H1 (cell line): ENCODE measurements around the gene BARX2. TPM values are rescaled to one million over a fixed set of nuclear protein-coding genes. Genes with fewer than 3 reads are reported as not detected.
A peak's percentile ranks its signal among the peaks of the same experiment; 100 is the strongest.

ENCODE experiments used
- CTCF ChIA-PET: fragments of 300-600 bp; sonication (Branson Sonifier 250); formaldehyde crosslinking; loops from one replicate; lab custom pipeline; 2021; ENCODE audit not compliant: partially characterized antibody; lab: Charles Lee
- POLR2A ChIA-PET: fragments of 300-600 bp; sonication (Branson Sonifier 250); formaldehyde crosslinking; loops from one replicate; lab custom pipeline; 2021; ENCODE audit warnings: inconsistent platforms; ENCODE audit not compliant: partially characterized antibody; lab: Charles Lee
- DNase-seq, 2 experiments: peaks; one replicate each; pipeline versions ENCODE4 v3.0.0 to v3.0.0-alpha.2; 2010 to 2022; ENCODE audit warnings: low spot score in 2 of 2, low read depth in 1 of 2, mixed read lengths in 1 of 2
- FAIRE-seq: peaks from 2 replicates; lab custom pipeline; 2011; peaks lifted over from hg19 to GRCh38; lab: Jason Lieb, UNC
- H2AFZ ChIP-seq: 2 replicates; pipeline ENCODE4 v1.8.1; 2012; ENCODE audit warnings: low read length, inconsistent platforms
- H2AK5ac ChIP-seq: 2 replicates; pipeline ENCODE4 v1.6.1; 2013; ENCODE audit warnings: low read depth, low read length
- H2BK120ac ChIP-seq: replicated peaks from 2 replicates; pipeline ENCODE3; 2013; ENCODE audit warnings: low read depth, low read length, inconsistent platforms
- H2BK12ac ChIP-seq: 2 replicates; pipeline ENCODE4 v1.6.1; 2013; ENCODE audit warnings: low read depth, low read length
- H2BK15ac ChIP-seq: 2 replicates; pipeline ENCODE4 v1.6.1; 2013; ENCODE audit warnings: low read length
- H2BK20ac ChIP-seq: 2 replicates; pipeline ENCODE4 v1.6.1; 2013; ENCODE audit warnings: low read length
- H2BK5ac ChIP-seq: 2 replicates; pipeline ENCODE4 v1.6.1; 2013; ENCODE audit warnings: low read depth, low read length
- H3K14ac ChIP-seq: 2 replicates; pipeline ENCODE4 v1.6.1; 2013; ENCODE audit warnings: inconsistent platforms; ENCODE audit not compliant: insufficient read length
- H3K18ac ChIP-seq: 2 replicates; pipeline ENCODE4 v1.6.1; 2013; ENCODE audit warnings: low read length; ENCODE audit errors: extremely low read depth
- H3K23ac ChIP-seq: 2 replicates; pipeline ENCODE4 v1.6.1; 2013; ENCODE audit warnings: inconsistent platforms; ENCODE audit not compliant: insufficient read length
- H3K23me2 ChIP-seq: 2 replicates; pipeline ENCODE4 v1.6.1; 2013; ENCODE audit warnings: low read depth, low read length
- H3K27ac ChIP-seq: 2 replicates; pipeline ENCODE4 v1.6.1; 2011; ENCODE audit warnings: low read depth, low read length, inconsistent platforms
- H3K27me3 ChIP-seq, 4 experiments: replicated peaks in 1 of 4; 1 replicate in 1 of 4; 2 replicates in 3 of 4; pipeline versions ENCODE4 v1.6.1 to v1.8.1; 2011 to 2013; ENCODE audit warnings: low read length in 3 of 4, mild to moderate bottlenecking in 3 of 4, inconsistent platforms in 2 of 4, mixed read lengths in 2 of 4, moderate library complexity in 1 of 4; ENCODE audit not compliant: control insufficient read depth in 3 of 4, insufficient read depth in 3 of 4; ENCODE audit errors: extremely low read depth in 1 of 4
- H3K36me3 ChIP-seq, 4 experiments: 2 replicates each; pipeline versions ENCODE4 v1.6.1 to v1.8.1; 2011 to 2013; ENCODE audit warnings: mild to moderate bottlenecking in 4 of 4, low read length in 3 of 4, moderate library complexity in 2 of 4, control low read depth in 1 of 4, inconsistent platforms in 1 of 4; ENCODE audit not compliant: insufficient read depth in 4 of 4, control insufficient read depth in 2 of 4
- H3K4ac ChIP-seq: replicated peaks from 2 replicates; pipeline ENCODE3; 2013; ENCODE audit warnings: low read length, low read depth, mixed read lengths, inconsistent platforms; ENCODE audit not compliant: insufficient read length
- H3K4me1 ChIP-seq, 4 experiments: replicated peaks in 1 of 4; 1 replicate in 1 of 4; 2 replicates in 3 of 4; pipeline versions ENCODE4 v1.6.1 to v1.8.1; 2011 to 2013; ENCODE audit warnings: low read length in 3 of 4, inconsistent platforms in 2 of 4, mixed read lengths in 1 of 4; ENCODE audit not compliant: insufficient read depth in 4 of 4, control insufficient read depth in 3 of 4
- H3K4me2 ChIP-seq, 2 experiments: 2 replicates each; pipeline versions ENCODE4 v1.6.1 to v1.8.1; 2011 to 2013; ENCODE audit warnings: low read depth in 2 of 2, low read length in 2 of 2, control low read depth in 1 of 2, inconsistent platforms in 1 of 2, mild to moderate bottlenecking in 1 of 2; ENCODE audit not compliant: insufficient read depth in 1 of 2
- H3K4me3 ChIP-seq, 4 experiments: fragments of 200-600, 300-600 bp in 1 of 4; sonication (generic), shearing (Covaris generic), sonication (Bioruptor Twin) in 1 of 4; 2 replicates each; pipeline versions ENCODE4 v1.5.1 to v1.8.1; 2011 to 2016; ENCODE audit warnings: low read length in 4 of 4, low read depth in 3 of 4, control low read depth in 2 of 4, inconsistent platforms in 2 of 4, mild to moderate bottlenecking in 2 of 4, mixed read lengths in 1 of 4, moderate library complexity in 1 of 4; ENCODE audit not compliant: insufficient read depth in 2 of 4; ENCODE audit errors: extremely low read depth in 1 of 4
- H3K56ac ChIP-seq: replicated peaks from 2 replicates; pipeline ENCODE3; 2013; ENCODE audit warnings: low read depth, mild to moderate bottlenecking, mixed read lengths, low read length, inconsistent platforms; ENCODE audit not compliant: insufficient read length
- H3K79me1 ChIP-seq: 2 replicates; pipeline ENCODE4 v1.6.1; 2013; ENCODE audit warnings: low read depth, low read length, control low read depth
- H3K79me2 ChIP-seq, 2 experiments: 2 replicates each; pipeline versions ENCODE4 v1.6.1 to v1.8.1; 2012 to 2013; ENCODE audit warnings: low read length in 2 of 2, mild to moderate bottlenecking in 2 of 2, inconsistent platforms in 1 of 2; ENCODE audit not compliant: insufficient read depth in 2 of 2, control insufficient read depth in 1 of 2
- H3K9ac ChIP-seq, 4 experiments: replicated peaks in 1 of 4; 1 replicate in 1 of 4; 2 replicates in 3 of 4; pipeline versions ENCODE4 v1.6.1 to v1.8.1; 2011 to 2013; ENCODE audit warnings: low read depth in 3 of 4, low read length in 3 of 4, control low read depth in 2 of 4, mild to moderate bottlenecking in 2 of 4, moderate library complexity in 2 of 4, inconsistent platforms in 1 of 4; ENCODE audit errors: extremely low read depth in 1 of 4
- H3K9me3 ChIP-seq, 2 experiments: 2 replicates each; pipeline versions ENCODE4 v1.6.1 to v1.8.1; 2012 to 2013; ENCODE audit warnings: mild to moderate bottlenecking in 2 of 2, moderate library complexity in 2 of 2, control low read depth in 1 of 2, inconsistent platforms in 1 of 2, low read depth in 1 of 2, low read length in 1 of 2, mixed read lengths in 1 of 2; ENCODE audit not compliant: insufficient read depth in 2 of 2
- H4K20me1 ChIP-seq, 2 experiments: replicated peaks in 1 of 2; 2 replicates each; pipeline versions ENCODE3 to v1.8.1; 2011 to 2013; ENCODE audit warnings: inconsistent platforms in 2 of 2, low read length in 2 of 2, mild to moderate bottlenecking in 1 of 2; ENCODE audit not compliant: insufficient read depth in 2 of 2, control insufficient read depth in 1 of 2
- H4K5ac ChIP-seq: 2 replicates; pipeline ENCODE4 v1.6.1; 2013; ENCODE audit warnings: low read length, low read depth, mixed read lengths, inconsistent platforms; ENCODE audit not compliant: insufficient read length
- H4K8ac ChIP-seq: 2 replicates; pipeline ENCODE4 v1.8.0; 2013; ENCODE audit warnings: mild to moderate bottlenecking, moderate library complexity, low read length, inconsistent platforms; ENCODE audit not compliant: insufficient read depth; ENCODE audit errors: extremely low read depth
- H4K91ac ChIP-seq: replicated peaks from 2 replicates; pipeline ENCODE3; 2013; ENCODE audit warnings: low read length, mixed read lengths, inconsistent platforms; ENCODE audit not compliant: insufficient read length
- CREB1 ChIP-seq: IDR thresholded peaks from 2 replicates; pipeline ENCODE4 v1.6.1; 2012; ENCODE audit warnings: inconsistent platforms
- NANOG ChIP-seq: IDR thresholded peaks from 2 replicates; pipeline ENCODE4 v1.6.1; 2011; ENCODE audit warnings: low read length, low read depth, mild to moderate bottlenecking, inconsistent platforms; ENCODE audit not compliant: insufficient read depth, poor library complexity, severe bottlenecking
- RAD21 ChIP-seq, 2 experiments: IDR thresholded peaks in 1 of 2; conservative IDR thresholded peaks in 1 of 2; 2 replicates each; pipeline ENCODE4 v1.6.1; 2011; ENCODE audit warnings: low read depth in 2 of 2, low read length in 2 of 2, improper control_type of control experiment in 1 of 2, inconsistent platforms in 1 of 2, mild to moderate bottlenecking in 1 of 2, moderate library complexity in 1 of 2
- RXRA ChIP-seq: IDR thresholded peaks from 2 replicates; pipeline ENCODE4 v1.6.1; 2011; ENCODE audit warnings: low read depth, mild to moderate bottlenecking, low read length, moderate library complexity; ENCODE audit not compliant: insufficient read depth
- SAP30 ChIP-seq: fragments of 300-600 bp; sonication (generic); IDR thresholded peaks from 2 replicates; pipeline ENCODE4 v1.7.1; 2012; ENCODE audit warnings: low read length, moderate library complexity, mild to moderate bottlenecking, inconsistent platforms; ENCODE audit not compliant: insufficient read depth, insufficient replicate concordance
- SP4 ChIP-seq: IDR thresholded peaks from 2 replicates; pipeline ENCODE4 v1.6.1; 2012; ENCODE audit warnings: low read length, inconsistent platforms
- TAF1 ChIP-seq: IDR thresholded peaks from 2 replicates; pipeline ENCODE4 v1.6.1; 2011; ENCODE audit warnings: mild to moderate bottlenecking, low read depth, low read length
- TCF12 ChIP-seq: IDR thresholded peaks from 2 replicates; pipeline ENCODE4 v1.6.1; 2011; ENCODE audit warnings: low read depth, mild to moderate bottlenecking, low read length
- USF2 ChIP-seq: IDR thresholded peaks from 2 replicates; pipeline ENCODE4 v1.6.1; 2011; ENCODE audit warnings: low read length, improper control_type of control experiment
- WGBS, 2 experiments: shearing (Covaris generic) in 1 of 2; methylation state at CpG; one replicate each; pipeline versions ENCODE4 v1.1.6 to v1.1.7; 2013 to 2015; ENCODE audit warnings: low lambda C conversion rate in 2 of 2, mixed read lengths in 2 of 2, inconsistent platforms in 1 of 2, low coverage in 1 of 2, missing lambda C conversion rate in 1 of 2; ENCODE audit not compliant: insufficient replicate concordance in 2 of 2, insufficient coverage in 1 of 2, insufficient read length in 1 of 2; ENCODE audit errors: extremely low coverage in 1 of 2, missing lambda C conversion rate in 1 of 2; 5-methylcytosine and 5-hydroxymethylcytosine counted together
- polyA plus RNA-seq, 7 experiments: library from polyadenylated mRNA; depleted of rRNA in 3 of 7; stranded (reverse) in 5 of 7; unstranded in 2 of 7; fragments of >200 nt in 5 of 7; fragments of 200-250 nt in 2 of 7; gene quantifications; 1 replicate in 5 of 7; 2 replicates in 1 of 7; 4 replicates in 1 of 7; pipeline versions ENCODE4 v1.2.1 to v1.2.3, GENCODE V29; 2011 to 2013; ENCODE audit warnings: missing spikeins in 2 of 7, mixed read lengths in 2 of 7
- total RNA-seq: library from RNA; stranded (reverse); fragmentation: NEBNext Ultra II Directional; extraction: Animal tissue kit (Norgen Biotek cat#: 25700); gene quantifications from 2 replicates; pipeline ENCODE4 v1.2.1, GENCODE V29; 2021
- TF ChIP-seq, protein P1 (sequence below): IDR thresholded peaks from 2 replicates; pipeline ENCODE4 v1.6.1; 2012; ENCODE audit warnings: inconsistent platforms

Gene BARX2
- total and polyA plus RNA-seq, 2 of the 8 experiments (the other 6 are each of a cell fraction or from before 2014, with no cell fraction given): not detected

DNA sequence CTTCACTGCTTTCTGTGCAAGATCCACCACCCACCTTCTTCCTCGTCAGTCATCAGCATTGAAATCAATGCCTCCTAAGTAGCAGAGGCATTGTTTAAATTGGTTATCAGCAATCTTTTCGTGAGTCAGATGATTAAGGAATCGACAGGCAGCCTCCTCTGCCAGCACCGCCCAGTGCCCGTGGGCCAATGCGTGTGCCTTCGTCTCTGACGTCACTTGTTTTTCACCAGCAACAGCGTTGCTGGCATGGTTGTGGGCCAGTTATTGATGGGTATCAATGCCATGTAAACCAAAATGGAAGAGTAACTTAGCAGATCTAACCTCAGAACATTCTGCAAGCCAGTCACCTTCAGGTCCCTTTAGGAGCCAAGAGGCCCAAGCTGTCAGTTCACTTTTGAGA is 69.6 kb downstream of the BARX2 start:
- Histone ChIP-seq H3K36me3 (no peaks in the 10 kb centered on the region), H4K20me1 (no peaks in the 10 kb centered on the region), H3K27ac (no peak overlapping the region), H4K91ac (no peak overlapping the region), H3K4me1 (no peaks in the 10 kb centered on the region), H3K4ac (no peak overlapping the region), H2BK12ac (0 out of 2 replicates have a peak overlapping the region, but pooled peaks have one; percentile 33), H4K8ac (no peak overlapping the region), H2BK15ac (no peak overlapping the region), H3K18ac (no peak overlapping the region), H4K5ac (no peak overlapping the region), H3K56ac (no peak overlapping the region), H3K79me2 (no peaks in the 10 kb centered on the region), H3K27me3 (no peaks in the 10 kb centered on the region), H3K14ac (no peak overlapping the region), H3K23me2 (no peaks in the 10 kb centered on the region), H3K4me3 (no peak overlapping the region), H3K9me3 (peaks cover 3 to 6% of the 10 kb centered on the region in 2 experiments; a peak in 1 of 4 replicates), H3K79me1 (no peaks in the 10 kb centered on the region), H2BK20ac (no peak overlapping the region), H3K23ac (no peak overlapping the region), H2BK120ac (no peak overlapping the region), H2AK5ac (no peak overlapping the region), H2BK5ac (no peak overlapping the region; the same call in 1 of the 2 replicates), H3K4me2 (no peak overlapping the region), H3K9ac (no peak overlapping the region), H2AFZ (no peak overlapping the region)
- WGBS, 2 experiments: 92% methylated on average over 9 of the region's 9 CpGs; no CpG with 5 or more reads in 1 of the 2 experiments
- TF ChIP-seq TAF1: no peak
- TF ChIP-seq, protein P1, sequence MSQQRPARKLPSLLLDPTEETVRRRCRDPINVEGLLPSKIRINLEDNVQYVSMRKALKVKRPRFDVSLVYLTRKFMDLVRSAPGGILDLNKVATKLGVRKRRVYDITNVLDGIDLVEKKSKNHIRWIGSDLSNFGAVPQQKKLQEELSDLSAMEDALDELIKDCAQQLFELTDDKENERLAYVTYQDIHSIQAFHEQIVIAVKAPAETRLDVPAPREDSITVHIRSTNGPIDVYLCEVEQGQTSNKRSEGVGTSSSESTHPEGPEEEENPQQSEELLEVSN: no peak
- TF ChIP-seq USF2: no peak
- no peak for TF ChIP-seq SP4
- TF ChIP-seq RXRA: no peak
- TF ChIP-seq SAP30: no peak
- no peak for TF ChIP-seq NANOG
- TF ChIP-seq RAD21 (IDR thresholded peaks at IDR 0.05 in 1 of 2, conservative IDR thresholded peaks at IDR 0.05 in 1 of 2; ENCODE audit: low read depth in 2 of 2, low read length in 2 of 2): no peak
- no peak for TF ChIP-seq TCF12
- TF ChIP-seq CREB1: no peak
- POLR2A ChIA-PET: no interaction called here
- DNase-seq (no peak), FAIRE-seq (no peak)
- CTCF ChIA-PET: no interaction called here
